Epidermal melanocyte (primary cell): ENCODE results near the gene ANKS1A.
A peak's percentile ranks its signal among the peaks of the same experiment; 100 is the strongest.
"Not testable (repeated sequence)": the region's sequence is repeated elsewhere in the genome, so short reads cannot be mapped to it uniquely, and the experiment has no call there.

ENCODE experiments used
- DNase-seq: peaks from one replicate; pipeline ENCODE4 v3.0.0; 2011; ENCODE audit warnings: low spot score; ENCODE audit not compliant: insufficient read length

Gene ANKS1A

DNA sequence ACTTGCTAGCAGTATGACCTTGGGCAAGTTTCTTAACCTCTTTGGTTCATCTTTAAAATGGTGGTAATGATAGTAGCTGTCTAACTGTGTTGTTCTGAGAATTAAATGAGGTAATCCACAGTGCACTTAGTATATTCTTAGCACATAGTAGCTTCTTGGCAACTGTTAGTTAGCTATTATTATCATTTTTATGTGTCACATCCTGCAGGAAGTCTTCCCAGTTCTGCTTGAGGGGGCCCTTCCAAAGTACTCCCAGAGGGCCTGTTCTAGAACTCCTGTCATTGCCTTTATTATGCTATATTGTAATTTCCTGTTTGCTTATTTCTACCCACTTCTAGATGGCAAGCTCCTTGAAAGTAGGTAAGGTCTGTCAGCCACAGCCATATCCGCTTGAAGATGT lies 30.6 kb downstream of the ANKS1A start:
- no peak for DNase-seq

- DNase-seq = no peak
Measured at GRCh38 chr6:34920097-34920496, 31.0 kb downstream of the ANKS1A start.

DNA sequence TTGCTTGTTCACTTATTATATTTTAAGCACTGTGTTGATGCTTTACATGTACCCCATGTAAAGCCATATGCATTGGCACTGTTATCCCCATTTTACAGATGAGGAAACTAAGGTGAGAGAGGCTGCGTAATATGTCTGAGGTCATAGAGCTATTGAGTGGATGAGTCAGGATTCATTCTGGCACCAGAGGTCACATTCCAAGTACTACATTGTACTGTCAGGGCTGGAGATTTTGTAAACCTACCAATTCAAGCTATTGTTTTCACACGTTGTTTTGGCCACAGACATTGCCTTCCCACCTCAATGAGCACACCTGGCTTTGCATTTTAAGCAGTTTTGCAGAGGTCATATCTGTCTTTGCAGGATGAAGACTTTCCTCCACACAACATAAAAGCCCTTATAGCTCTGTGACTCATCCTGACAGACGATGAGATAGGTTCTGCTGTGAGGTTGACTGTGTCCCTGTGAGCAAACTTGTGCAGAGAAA lies 33.2 kb downstream of the ANKS1A start:
- DNase-seq = no peak

DNA sequence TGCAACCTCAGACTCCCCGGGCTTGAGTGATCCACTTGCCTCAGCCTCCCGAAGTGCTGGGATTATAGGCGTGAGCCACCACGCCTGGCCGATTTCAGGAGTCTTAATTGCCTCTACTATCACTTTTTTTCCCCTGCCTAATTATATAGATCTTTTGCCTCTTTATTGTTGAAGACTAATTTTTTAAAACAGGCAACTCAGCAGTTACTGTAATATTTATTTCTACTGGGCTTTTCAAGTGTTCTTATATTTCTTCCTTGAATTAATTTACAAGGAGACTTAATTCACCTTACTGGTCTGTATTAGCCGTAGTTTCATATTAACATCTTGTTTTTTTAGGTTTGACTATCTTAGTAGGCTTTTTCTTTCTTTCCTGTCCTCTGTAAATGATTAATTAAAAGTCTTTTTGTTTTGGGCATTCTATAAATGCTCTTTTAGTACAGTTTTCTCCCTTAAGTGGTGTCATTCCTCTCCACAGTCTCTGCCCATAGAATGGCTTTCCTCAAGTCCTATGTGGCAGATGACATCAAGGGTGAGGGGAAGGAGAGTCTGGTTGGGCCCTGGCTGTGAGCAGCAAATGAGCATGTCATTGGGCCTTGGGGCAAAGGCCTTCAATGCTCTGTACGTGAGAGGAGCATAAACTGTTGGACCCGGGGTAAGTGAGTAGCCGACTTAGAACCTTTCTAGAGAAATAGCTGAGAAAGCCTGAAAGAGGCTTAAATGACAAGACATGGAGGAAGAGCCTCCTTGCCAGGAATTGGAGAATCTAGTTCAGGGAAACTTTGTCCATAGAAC lies 36.0 kb downstream of the ANKS1A start:
- no peak for DNase-seq

DNA sequence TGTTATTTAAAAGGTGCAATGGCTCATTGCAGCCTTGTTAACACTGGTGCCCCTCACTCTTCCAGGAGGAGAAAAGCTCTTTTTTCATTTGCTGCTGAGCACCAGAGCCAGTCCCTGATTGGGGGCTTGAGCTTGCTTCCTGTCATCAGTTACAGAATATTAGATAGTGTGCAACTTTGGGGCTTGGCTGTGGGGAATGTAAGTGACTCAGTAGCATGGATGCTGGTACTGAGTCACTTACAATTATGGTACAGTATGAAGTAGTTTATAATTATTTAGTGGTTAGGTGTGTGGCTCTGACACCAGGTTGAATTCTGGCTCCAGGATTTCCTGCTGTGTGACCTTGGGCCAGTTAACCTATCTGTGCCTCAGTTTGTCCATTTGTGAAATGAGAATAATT lies 37.6 kb downstream of the ANKS1A start:
- no peak for DNase-seq

GRCh38 chr6:34928220-34928619 lies 39.2 kb downstream of the ANKS1A start:
- DNase-seq = peak; percentile 31

DNA sequence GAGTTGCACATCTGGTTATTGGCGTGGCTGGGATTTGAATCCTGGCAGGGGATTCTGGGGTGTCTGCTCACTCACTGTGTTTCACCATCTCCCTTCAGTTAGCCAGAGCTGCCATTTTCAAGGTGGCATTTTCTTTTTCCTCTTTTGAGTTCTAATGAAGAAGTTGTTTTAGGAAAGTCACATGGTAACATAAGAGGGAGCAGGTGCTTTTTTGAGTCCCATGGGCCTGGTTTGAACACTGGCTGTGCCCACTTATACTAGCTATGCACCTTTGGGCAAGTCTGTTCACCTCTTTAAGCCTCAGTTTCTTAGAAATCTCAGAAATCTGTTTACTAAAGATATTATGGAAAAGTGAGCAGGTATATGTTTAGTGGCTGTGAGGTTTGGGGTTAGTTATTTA lies 39.6 kb downstream of the ANKS1A start:
- DNase-seq = no peak

DNA sequence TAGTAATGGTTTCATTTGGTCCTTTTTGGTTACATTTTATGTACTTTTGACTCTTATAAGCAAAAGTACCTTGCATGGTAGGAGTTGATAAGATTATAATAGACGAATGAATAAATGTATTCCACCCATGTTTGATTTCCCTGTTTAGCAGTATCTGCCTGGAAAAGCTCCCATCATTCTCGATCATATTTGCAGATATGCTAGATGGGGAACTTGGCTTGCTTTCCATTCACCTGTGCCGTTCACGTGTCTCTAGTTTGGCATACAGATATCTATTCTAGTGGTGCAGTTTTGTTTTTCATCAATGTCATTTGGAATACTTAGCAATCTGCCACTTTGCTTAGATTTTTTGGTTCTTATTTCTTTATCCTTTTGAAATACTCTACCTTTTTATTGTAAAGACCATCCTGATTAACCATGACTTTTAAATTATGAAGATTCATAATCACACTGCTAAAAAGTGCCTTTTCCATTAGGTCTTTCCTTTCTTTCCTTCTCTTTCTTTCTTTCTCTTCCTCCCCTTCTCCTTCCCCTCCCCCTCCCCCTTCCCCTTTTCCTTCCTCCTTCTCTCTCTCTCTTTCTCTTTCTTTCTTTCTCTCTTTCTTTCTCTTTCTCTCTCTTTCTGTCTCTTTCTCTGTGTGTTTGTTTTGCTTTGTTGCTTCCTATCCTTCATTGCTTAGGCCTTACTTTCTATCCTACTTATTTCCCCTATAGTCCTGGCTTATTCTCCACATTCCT lies 40.4 kb downstream of the ANKS1A start:
- DNase-seq = no peak

- DNase-seq = no peak
Measured at GRCh38 chr6:34930221-34930620, 41.2 kb downstream of the ANKS1A start.

DNA sequence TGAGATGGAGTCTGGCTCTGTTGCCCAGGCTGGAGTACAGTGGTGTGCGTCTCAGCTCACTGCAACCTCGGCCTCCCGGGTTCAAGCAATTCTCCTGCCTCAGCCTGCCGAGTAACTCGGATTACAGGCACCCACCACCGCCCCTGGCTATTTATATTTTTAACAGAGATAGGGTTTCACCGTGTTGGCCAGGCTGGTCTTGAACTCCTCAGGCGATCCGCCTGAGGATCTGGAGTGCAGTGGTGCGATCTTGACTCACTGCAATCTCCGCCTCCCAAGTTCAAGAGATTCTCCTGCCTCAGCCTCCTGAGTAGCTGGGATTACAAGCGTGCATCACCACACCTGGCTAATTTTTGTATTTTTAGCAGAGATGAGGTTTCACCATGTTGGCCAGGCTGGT lies 43.1 kb downstream of the ANKS1A start:
- DNase-seq = not testable (repeated sequence)

GRCh38 chr6:34934516-34934915 lies 45.5 kb downstream of the ANKS1A start:
- DNase-seq = no peak

DNA sequence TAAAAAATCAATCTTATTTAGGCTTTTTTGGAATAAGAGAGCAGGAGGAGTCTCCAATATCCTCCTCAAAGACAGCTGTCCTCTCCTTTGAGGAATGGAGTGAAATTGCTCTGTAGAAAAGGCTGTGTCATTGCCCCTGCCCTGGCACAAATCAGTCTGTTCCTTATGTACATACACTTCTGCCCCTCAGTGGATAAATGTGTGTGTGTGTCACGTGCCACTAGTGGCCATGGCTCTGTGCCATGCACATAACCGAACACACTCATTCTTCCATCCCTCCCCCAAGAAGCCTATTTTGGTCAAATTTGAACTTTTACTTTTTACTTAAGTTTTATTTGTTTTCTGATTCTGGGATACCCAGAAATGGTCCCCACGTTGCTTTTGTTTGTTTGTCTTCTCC lies 49.2 kb downstream of the ANKS1A start:
- no peak for DNase-seq

DNA sequence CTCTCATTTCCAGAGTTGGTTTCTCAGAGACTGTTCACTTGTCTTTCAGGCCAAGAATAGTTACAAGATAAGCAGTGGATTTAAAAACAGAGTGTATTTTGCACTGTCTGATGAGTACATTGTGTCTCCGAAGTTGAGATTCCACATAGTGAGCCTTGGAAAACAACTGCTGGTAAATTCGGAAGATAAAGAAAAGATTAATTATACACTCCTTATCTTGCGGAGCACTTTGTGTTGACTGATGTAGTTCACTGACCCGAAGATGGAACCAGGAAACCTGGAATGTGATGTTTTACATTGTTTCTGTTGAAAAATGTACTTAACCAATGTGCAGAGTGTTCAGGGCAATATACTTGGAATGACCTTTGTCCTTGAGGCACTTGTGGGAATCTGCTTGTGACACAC lies 51.0 kb downstream of the ANKS1A start:
- DNase-seq = no peak

DNA sequence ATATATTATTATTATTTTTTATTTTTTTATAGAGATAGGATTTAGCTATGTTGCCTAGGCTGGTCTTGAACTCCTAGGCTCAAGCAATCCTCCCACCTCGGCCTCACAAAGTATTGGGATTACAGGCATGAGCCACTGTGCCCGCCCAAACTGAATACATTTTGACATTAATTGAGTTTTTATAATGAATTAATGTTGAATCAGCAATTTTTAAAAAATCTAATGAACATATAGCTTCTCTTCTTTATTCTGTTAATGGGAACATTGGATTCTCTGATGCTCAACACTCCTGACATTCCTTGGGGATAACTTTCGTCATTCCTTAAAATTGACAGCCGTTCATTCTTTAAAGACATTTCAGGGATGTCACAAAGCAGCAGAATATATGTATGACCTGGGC lies 52.4 kb downstream of the ANKS1A start:
- no peak for DNase-seq

DNA sequence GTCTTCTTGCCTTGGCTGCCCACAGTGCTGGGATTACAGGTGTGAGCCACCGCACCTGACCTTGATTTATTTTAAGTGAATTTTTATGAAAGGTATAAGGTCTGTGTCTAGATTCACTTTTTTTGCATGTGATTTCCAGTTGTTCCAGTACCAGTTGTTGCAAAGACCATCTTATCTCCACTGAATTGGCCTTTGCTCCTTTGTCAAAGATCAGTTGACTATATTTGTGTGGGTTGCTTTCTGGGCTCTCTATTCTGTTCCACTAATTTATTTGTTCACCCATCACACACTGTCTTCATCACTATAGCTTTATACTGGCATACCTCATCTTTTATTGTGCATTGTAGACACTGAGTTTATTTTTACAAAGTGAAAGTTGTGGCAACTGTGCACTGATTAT lies 56.3 kb downstream of the ANKS1A start:
- no peak for DNase-seq

GRCh38 chr6:34947561-34947960 lies 58.5 kb downstream of the ANKS1A start:
- DNase-seq = no peak

DNA sequence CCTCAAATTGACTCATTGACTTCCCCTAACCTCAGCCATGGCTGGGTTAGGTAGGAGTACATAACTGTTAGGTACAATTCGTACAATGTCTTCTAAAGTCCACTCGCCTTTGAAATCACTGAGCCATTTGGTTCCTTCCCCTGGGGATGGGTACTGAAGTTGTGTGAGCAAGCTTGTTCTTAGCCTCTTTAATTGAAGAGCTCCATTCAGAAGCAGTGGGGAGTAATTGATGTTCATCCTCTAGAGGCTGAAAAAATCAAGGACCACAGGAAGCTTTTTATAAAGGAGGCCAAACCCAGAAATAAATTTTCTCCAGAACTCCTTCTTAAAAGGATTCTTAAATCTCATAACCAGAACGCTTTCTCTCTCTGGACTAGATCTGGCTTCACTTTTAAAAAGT lies 60.6 kb downstream of the ANKS1A start:
- no peak for DNase-seq

DNA sequence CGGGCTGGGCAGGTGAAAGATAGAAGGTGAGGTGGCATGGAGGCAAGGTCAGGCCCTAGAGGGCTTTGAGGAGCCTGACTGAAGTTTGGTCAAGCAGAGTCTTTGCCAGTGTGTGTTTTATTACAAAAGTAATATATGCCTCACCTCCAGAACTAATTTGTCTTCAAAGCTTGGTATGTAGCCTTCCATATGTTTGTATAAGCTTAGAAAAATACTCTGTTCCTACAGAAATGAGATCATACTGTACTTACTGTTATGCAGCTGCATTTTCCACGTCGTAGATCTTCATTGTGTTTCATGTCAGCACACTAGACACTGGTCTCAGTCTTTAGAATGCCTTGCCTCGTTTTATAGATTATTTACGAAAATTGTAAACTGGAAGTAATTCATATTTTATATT lies 61.8 kb downstream of the ANKS1A start:
- DNase-seq = no peak

DNA sequence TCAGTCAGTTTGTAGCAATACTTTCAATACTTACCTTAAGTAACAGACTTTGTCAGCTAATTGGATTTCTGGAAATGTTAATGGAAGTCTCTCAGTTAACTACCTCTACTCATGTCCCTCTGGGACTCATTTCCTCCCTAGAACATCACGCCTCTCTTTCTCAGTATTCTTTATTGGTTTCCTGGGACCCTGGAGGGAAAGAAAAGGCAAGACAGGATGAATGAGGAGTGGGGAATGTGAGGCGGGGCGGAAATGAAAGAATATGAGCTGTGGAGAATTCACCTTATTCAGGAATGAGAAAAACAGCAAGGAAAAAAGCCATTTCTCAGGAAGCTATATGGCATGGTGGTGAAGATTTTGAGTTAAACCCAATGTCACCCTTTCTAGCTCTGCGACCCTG lies 62.7 kb downstream of the ANKS1A start:
- no peak for DNase-seq

DNA sequence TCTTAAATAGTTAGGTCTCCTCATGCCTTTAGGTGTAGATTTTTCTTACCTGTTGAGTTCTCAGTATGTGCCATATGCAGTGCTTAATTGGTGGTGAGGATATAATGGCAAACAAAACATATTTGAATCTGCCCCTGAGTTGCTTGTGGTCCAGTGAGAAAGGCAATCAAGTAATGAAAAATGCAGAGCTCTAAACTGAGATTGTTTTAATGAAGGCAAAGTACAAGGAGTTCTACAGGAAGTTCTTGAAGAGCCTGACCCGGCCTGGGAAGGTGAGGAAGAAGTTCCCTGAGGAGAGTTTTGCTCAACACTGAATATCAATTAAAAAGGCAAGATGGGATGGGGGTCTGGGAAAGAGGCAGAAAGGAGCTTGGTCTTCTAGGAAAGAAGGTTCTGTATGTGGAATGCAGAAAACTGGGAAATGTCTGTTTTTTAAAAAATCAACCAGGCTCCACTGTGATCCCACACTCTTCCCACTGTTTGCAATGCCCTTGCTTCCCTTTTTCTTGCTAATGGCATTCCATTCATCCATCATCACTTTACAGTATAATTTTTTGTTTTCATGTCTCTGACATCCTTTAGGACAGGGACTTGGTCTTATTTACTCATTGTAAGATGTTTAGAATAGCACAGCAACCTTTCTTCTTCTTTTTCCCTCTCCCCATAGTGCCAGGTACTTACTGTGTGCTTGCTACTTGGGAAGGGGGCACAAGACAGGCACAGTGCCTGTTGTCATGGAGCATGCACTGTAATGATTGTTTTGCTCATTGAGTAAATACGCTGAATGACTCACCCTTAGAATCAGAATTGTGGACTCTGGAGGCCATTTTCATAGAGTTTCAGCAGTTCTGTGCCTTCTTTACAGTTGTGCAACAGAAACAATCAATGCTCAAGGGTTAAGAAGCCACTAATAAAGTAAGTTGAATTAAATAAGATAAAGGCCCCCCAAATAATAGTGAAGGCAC lies 64.3 kb downstream of the ANKS1A start:
- DNase-seq = no peak

GRCh38 chr6:34955442-34955841 lies 66.4 kb downstream of the ANKS1A start:
- no peak for DNase-seq
